Frontal cortex (tissue), 4 donors: ENCODE data around the gene ZBTB25. TPM values are rescaled to one million over a fixed set of nuclear protein-coding genes. Genes with fewer than 3 reads are reported as not detected.

Experiments
- DNase-seq, 2 donors: peaks; one replicate each; pipeline ENCODE4 v3.0.0; 2012; ENCODE audit warnings: low spot score in 2 of 2
- FAIRE-seq: peaks from 2 replicates; lab custom pipeline; 2012; peaks lifted over from hg19 to GRCh38; lab: Jason Lieb, UNC
- total RNA-seq: library from RNA; depleted of rRNA; stranded (reverse); fragments of >200 nt; gene quantifications from one replicate; pipeline ENCODE4 v1.2.3, GENCODE V29; 2014
- donor health status: control.
- donor health status: control.
- donor health status: control.

ZBTB25 gene
- total RNA-seq, 1 donor from 2014 or later: 15.5 TPM

DNA sequence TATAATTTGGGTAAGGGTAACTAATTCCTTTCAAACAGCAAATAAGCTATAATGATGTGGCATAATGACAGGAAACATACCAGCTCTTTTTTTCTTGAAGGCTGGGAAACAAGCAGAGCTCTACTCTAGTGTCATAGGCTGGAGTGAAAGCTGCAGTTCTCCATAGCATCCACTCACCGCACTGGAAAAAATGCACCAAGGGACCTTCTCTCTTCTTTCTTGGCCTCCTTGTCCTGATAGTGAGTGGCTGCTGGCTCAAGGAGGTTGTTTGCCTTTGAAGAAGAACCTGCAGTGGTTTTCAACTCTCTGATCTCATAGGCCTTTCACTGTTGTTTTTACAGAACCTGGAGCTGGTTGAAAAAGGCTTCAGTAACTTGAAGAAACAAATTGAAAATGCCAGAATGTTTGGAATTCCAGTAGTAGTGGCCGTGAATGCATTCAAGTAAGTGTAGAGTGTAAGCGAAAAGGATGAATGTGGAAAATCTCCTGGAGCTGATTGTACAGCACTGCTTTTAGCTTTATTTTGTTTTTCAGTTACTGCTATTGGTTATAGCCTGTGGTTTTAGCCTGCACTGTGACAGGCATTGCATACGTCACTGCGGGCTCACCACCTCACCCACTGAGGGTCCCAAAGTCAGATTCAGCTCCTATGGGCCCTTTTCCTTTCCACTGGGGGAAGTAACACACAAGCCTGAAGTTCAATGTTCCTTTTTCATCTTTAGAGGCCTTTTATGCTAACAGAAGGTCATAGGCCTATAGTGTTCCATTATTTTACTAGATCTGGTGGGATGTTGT is 55.6 kb downstream of the ZBTB25 start:
- FAIRE-seq (no peak), DNase-seq (no peak)

DNA sequence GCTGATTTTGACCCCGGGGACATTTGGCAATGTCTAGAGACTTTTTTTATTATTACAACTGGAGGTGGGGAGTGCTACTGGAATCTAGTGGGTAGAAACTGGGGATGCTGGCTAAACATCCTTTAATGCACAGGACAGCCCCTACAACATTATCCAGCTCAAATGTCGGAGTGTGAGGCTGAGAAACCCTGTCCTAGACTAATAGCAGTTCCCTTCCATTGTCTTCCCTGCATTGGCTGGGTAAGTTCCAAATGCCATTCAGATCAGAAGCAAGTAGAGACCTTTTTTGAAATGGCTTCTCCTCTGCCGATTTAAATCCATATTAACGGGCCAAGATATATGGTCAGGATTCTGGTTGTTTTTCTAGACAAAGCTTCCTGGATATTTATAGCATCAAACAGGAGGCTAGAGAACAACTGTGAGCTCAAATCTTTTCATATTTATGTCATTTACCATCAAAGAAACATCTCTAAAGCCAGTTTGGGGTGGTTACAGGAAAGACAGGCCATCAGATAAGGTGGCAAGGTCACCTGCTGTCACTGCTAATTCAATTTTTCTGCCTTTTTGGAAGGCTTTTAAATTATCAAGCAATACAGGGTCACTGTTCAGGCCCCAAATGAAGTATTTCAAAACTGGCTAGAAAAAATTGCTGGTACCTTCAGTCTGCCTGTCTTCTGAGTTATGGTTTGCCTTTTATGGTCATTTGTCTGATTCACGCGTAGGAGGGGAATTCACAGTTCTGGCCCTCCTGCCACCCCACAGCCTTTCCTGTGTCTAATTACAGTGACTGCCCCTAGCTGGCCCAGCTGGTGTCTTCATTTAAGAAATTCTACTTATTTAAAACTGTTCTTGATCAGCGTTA is 58.4 kb downstream of the ZBTB25 start:
- no peak for DNase-seq
- no peak for FAIRE-seq

DNA sequence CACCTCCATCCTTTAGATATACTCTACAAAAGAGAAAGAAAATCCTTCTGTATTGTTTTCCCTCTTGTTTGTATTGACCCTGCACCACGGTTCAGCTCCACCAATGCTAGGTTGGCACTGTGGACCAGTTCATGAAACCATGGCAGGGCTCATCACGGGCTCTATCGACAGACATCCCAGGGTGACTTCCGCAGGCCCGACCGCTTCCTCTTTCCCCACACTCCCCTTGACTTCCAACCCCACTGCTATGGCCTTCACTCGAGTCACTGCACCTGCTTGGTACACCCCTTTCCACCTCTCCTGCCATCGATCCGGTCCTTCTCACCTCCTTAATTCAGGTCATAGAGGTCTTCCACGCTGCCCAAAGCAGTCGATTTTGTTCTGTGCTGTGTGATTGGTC is 59.5 kb downstream of the ZBTB25 start:
- DNase-seq (no peak), FAIRE-seq (no peak)

DNA sequence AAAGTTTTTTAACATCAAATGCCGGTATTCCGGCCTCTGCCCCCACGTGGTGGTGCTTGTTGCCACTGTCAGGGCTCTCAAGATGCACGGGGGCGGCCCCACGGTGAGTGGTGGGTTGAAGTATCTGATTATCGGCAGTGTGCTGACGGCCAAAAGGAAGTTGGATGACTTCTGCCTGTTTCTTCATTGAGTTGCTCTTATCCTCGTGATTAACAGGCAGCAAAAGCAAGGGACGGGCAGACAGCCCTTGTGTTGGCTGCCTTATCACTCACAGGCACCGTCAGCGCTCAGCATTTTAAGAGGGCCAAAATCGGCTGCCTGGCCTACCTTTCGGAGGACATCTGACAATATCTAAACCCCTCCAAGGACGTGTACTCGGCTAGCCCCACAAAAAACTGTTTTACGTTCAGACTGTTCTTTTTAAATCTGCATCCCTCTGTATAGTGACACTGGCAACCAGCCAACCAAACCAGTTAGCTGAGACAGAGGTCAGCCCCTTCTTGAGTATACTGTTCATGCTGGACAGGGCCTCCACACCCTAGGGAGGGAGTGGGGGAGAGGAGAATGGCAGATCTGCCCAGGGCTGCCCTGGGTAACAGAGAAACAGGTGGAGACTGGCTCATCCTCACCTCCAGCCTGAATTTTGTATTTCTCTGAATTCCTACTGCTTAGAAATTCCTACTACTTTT is 61.2 kb downstream of the ZBTB25 start:
- FAIRE-seq: no peak
- DNase-seq: no peak

DNA sequence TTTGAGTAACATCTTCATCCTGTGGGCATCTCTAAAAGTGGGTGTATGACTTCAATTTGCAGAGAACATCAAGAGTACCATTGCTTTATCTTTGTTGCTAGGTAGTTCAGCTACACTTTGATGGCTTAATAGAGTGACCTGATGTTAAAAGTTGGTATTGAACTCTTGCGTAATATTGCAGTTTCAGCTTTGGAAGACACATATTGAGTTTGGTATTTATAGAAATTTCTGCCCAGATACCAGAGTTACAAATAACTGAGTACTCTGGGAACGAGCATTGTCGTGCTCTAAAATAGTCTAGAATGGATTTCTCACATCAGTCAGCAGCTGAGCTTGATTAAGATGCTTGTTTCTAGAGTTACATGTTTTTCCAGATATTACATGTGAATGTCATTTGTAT is 63.1 kb downstream of the ZBTB25 start:
- DNase-seq (no peak), FAIRE-seq (no peak)

DNA sequence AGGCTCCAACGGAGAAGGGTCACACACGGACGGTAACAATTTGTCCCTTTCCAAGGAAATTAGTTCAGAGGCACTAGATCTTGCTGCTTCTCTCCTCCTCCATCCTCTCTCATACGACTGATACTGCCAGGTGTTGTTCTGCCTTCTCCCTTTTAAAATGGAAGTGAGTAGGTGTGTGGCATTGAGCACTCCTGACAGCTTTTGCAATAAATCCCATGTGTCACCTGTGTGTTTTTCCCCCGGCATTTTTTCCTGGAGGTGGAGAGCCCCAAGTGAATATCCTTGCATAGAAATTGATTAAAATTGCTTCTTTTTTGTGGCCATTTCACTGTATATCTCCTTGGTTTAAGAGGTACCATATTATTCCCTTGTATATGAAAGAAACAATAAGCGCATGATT is 64.5 kb downstream of the ZBTB25 start:
- no peak for DNase-seq
- no peak for FAIRE-seq

DNA sequence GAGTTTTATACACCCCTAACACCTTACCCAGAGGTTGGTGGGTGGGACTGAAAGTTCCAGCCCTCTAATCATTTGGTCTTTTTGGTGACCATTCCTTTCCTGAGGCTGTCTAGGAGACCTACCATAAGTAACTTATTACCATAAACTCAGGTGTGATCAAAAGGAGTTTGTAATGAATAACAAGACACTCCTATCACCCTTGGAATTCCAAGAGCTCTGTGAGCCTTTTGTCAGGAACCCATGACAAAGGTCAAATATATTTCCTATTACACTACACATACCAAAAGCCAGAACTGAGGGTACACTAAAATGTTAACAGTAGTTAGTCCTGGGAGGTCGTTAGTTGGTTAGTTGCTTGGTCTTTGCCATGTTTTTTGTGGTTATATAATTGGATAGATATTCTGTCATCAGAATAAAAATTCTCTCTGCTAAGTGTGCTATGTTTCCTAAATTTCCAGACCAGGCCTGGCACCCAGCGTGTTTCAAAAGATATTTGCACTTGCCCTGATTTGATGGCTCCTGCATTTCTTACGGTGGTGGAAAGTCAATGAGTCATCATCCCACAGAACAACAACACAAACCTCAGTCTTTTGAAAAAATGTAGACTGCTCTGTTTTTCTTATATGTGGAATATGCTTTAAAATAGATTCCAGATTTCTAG is 65.3 kb downstream of the ZBTB25 start:
- no peak for FAIRE-seq

DNA sequence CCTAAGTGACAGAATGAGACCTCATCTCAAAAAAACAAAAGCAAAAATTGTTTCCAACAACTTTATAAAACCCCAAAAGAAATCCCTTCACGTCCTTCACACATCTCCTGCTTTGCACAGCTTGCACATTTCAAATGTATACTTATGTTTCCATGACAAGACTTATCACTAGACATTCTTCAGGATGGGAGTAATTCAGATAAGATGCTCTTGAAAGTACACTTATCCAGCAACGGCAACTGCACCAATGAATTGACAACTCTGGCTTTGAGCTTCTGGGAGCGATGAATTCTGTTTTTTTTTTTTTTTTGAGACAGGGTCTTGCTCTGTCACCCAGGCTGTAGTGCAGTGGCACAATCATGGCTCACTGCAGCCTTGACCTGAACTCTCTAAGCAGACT is 69.1 kb downstream of the ZBTB25 start:
- no peak for FAIRE-seq
- no peak for DNase-seq

More for the DNA sequence above, 65.3 kb downstream of the ZBTB25 start:
- no peak for DNase-seq

DNA sequence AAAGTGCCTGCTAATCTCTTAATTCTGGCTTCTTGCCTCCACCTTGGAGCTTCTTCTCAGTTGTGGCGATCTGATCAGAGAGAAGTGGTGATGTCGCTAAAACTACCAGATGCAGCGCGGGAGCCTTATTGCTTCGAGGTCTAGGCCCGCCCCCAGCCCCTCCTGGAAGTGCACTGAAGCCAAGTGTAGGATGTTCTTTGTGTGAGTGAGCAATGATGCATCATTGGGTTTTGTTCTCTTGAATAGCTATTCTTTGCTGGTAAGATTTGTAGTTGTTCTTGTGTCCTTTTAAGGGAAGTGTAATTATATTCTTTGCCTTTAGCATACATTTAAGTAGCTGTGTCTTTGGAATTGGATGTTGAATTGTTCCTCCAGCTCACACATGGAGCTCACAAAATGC is 79.7 kb downstream of the ZBTB25 start:
- no peak for FAIRE-seq
- no peak for DNase-seq

DNA sequence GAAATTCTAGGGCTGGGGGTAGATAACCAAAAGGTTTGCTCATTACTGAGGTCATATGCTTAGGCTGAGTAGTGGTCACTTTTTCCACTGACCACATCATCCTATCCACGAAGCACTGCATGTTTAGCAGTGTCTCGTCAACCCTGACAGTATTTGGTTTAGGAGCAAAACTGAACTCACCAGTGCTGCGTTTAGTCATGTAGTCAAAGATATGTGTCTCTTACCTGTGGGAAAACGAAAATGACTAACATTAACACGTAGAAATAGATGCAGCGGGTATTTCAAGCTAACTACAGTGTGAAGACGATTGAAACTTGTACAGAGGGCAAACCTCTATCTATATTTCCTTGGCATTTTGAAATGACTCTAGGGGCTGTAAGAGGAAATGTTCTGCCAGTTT is 80.9 kb downstream of the ZBTB25 start:
- DNase-seq (no peak), FAIRE-seq (no peak)

DNA sequence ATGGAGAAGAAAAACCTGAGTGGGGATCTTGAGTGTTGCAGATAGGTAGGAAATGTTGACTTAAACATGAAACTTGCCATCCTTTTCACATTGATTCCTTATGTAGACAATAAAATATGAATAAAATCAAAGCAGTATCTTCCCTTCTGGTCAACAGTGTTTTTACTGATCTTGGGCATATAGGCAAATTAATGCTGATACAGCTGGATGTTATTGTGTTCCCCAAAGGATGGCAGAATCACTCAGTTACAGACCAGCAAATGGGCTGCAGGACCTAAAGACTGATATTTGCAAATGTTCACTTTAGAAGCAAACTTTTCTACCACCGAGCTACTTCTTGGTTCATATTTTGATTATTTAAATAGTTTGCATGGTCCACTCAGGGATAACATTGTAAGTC is 81.6 kb downstream of the ZBTB25 start:
- FAIRE-seq (no peak), DNase-seq (no peak)

DNA sequence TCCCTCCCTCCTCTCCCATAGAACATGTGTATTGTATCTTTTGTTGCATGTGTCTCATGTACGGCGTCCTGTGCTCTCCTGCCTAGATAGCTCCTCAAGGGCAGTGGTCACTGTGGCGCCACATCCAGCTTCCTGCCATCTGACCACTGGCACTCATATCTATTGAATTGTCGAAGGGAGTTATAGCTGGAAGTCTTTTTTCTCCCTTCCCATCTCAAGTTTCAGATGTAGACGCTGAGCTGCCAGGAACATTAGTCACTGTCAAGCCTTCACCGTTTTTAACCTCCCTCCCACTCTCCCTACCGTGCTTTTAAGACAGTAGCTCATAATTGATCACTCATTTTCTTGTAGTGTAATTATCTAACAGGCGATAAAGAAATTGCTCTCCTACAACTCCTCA is 82.5 kb downstream of the ZBTB25 start:
- no peak for FAIRE-seq
- DNase-seq: no peak

DNA sequence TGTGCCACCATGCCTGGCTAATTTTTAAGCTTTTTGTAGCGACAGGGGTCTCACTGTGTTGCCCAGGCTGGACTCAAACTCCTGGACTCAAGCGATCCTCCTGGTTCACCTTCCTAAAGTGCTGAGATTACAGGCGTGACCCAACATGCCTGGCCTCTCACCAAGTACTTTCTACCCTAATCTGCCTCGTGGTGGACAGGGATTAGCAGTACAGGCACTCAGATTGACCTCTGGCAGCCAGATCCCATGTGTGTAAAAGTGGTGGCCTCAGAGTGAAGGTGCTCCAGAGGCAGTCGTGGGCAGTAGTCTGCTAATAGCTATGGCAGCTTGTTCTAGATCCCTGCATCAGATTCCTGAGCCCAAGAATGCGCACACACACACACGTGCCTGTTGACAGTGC is 84.6 kb downstream of the ZBTB25 start:
- FAIRE-seq: no peak
- no peak for DNase-seq

DNA sequence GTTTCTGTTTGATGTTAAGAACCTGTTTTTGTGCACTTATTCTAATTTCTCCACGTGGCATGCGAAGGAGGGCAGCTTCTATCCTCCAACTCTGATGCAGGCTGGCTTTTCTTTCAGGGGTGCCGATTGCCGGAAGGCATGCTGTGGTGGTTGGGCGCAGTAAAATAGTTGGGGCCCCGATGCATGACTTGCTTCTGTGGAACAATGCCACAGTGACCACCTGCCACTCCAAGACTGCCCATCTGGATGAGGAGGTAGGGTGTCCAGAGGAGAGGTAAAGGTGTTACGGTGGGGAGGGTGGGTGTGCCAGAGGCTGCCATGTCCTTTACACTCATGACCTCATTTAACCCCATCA is 85.9 kb downstream of the ZBTB25 start:
- no peak for FAIRE-seq
- DNase-seq: no peak

DNA sequence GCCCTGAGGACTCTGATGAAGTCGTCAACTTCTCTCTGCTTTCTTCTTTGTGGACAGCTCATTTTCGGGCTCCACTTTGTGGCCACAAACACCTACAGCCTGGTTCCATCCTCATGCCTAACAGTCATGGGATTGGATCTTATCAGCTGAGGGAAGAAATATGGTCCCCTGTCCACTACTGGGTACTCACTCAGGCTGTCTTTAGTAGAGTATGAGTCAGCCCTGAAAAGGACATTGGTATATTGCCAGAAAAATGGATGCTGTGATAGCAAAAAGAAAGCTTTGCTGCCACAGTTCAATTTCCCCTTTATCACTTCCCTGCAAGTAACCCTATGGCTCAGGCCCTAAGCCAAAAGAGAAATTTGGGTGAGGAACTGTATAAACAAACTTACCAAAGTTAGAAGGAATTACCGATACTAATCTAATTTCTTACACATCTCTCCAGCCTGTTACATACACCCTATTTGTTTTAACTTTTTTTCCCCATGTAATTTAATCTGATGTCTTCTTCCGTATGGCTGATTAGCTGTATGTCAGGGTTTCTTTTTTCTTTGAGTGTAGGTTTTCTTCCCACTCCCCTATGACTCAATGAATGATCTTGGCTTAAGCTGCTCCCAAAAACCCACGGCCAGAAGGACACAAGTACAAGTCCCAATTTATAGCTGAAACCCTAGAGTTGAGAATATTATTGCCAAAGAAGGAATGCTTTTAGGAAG is 86.4 kb downstream of the ZBTB25 start:
- no peak for FAIRE-seq
- no peak for DNase-seq

DNA sequence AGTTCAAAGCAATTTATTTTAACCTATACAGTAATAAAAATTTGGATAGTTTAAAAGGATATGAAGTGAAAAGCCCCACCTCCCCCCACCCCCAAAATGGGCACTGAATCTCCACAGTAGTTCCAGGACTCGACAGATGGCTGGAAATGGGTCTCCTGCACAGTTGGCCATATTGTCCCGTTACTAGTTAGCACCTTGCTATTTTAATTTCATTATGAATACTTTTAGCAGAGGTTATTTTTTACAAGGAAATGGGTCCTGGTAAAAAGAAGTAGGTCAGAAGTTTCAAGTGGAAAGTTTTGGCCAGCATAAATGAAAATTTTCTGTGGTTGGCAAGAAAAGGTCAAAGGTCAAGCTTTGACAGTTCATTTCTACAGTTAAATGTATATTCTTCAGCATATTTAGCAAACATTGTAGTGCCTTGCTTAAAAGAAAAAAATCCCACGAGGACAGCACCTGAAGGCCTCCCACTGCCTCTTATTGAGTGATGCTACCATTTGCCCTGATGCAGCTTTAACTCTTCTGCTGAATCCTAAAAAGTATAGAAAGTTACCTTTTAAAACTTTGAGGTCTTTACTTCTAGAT is 87.2 kb downstream of the ZBTB25 start:
- DNase-seq: no peak
- no peak for FAIRE-seq

DNA sequence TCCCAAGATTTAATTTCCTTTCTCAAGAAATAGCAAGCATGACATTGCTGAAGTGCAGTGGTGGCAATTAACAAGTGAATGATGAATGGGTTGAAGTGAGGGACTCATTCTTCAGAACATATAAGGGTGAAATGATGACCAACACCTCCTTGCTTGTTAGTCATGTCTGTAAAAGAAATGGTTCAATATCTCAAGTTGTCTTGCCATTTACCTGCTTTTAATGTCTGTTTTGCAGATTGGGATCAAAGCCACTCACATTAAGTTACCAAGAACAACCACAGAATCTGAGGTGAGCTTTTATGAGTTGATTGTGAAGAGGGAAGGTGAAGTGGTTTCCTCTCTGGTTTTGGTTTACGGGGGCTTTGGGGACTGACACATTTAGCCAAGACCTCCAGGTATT is 91.4 kb downstream of the ZBTB25 start:
- DNase-seq: no peak
- FAIRE-seq: no peak

DNA sequence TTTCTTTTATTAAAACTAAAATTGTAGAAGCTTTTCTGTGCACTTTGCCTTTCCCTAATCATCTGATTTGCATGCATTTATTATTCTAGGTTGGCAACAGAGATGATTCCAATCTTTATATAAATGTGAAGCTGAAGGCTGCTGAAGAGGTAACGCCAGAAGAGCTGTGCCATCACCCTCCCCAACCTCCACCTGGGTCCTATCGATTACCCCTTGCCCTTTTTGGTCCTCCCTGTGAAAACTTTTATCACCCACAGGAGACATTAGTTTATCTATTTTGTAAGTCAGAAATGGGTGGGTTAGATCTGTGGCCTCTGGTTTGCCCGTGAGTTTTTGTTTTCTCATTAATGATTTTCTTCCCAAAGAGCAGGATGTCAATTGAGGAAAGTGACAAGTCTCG is 92.6 kb downstream of the ZBTB25 start:
- DNase-seq (no peak), FAIRE-seq (no peak)

DNA sequence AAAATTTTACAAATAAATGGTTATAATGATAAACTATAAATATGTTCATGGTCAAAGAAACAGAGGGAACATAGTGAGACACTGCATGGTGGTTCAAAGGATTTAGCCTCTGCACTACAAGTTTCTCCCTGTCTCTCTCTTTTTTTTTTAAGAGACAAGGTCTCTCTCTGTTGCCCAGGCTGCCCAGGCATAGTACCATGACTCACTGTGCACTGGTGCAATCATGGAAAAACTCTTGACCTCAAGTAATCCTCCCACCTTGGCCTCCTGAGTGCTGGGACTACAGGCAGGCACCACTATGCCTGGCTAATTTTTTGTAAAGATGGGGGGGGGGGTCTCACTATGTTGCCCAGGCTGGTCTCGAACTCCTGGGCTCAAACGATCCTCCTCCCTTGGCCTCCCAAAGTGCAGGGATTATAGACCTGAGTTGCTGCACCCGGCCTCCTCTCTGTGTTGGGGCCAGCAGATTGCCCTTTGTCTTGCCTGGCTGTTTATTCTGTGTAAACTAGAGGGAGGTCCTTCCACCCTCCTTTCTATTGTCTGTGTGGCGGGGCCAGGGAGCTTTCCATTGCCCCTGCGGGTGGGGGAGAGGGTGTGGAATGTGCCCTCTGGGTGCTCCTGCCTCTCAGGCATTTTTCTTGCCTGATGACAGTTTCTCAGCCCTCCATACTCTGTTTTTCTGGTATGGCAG is 93.4 kb downstream of the ZBTB25 start:
- no peak for DNase-seq
- FAIRE-seq: no peak
